ENCODE data around the gene FRMD4A. TPM values are rescaled to one million over a fixed set of nuclear protein-coding genes. Genes with fewer than 3 reads are reported as not detected.

Gene FRMD4A
- total RNA-seq, 1 experiment from 2014 or later: 19.6 TPM

GRCh38 chr10:13706175-13706574 lies 624.5 kb downstream of the FRMD4A start:
- no peak overlapping the region for H2BK15ac ChIP-seq (ENCODE audit: low read depth, low read length)
- H3T11ph ChIP-seq (ENCODE audit: low read length): no peak overlapping the region
- no peak overlapping the region for H4K5ac ChIP-seq (ENCODE audit: insufficient read length, low read depth, low read length)
- TF ChIP-seq, protein P1, sequence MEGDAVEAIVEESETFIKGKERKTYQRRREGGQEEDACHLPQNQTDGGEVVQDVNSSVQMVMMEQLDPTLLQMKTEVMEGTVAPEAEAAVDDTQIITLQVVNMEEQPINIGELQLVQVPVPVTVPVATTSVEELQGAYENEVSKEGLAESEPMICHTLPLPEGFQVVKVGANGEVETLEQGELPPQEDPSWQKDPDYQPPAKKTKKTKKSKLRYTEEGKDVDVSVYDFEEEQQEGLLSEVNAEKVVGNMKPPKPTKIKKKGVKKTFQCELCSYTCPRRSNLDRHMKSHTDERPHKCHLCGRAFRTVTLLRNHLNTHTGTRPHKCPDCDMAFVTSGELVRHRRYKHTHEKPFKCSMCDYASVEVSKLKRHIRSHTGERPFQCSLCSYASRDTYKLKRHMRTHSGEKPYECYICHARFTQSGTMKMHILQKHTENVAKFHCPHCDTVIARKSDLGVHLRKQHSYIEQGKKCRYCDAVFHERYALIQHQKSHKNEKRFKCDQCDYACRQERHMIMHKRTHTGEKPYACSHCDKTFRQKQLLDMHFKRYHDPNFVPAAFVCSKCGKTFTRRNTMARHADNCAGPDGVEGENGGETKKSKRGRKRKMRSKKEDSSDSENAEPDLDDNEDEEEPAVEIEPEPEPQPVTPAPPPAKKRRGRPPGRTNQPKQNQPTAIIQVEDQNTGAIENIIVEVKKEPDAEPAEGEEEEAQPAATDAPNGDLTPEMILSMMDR (conservative IDR thresholded peaks at IDR 0.05): no peak
- H3K79me2 ChIP-seq (ENCODE audit: insufficient read depth, low read length): no peaks in the 10 kb centered on the region
- no peak overlapping the region for H3K4ac ChIP-seq (ENCODE audit: low read depth, low read length)
- no peak overlapping the region for H2BK120ac ChIP-seq (ENCODE audit: low read depth, low read length, poor library complexity, severe bottlenecking)
- H3K4me1 Mint-ChIP-seq: peaks cover 71 to 83% of the 10 kb centered on the region in 2 experiments
- H3K27me3 Mint-ChIP-seq (ENCODE audit: low read depth): no peaks in the 10 kb centered on the region
- no peak overlapping the region for H3K18ac ChIP-seq (ENCODE audit: insufficient read length, low read depth, low read length)
- no peak overlapping the region for H2AK5ac ChIP-seq (ENCODE audit: insufficient read length, low read length)
- DNase-seq: no peak
- peak overlapping the region; percentile 60 for H3K4me2 ChIP-seq (ENCODE audit: insufficient read depth, insufficient read length, low read length)
- no peaks in the 10 kb centered on the region for H3K27me3 ChIP-seq (ENCODE audit: insufficient read depth, low read length)
- no peaks in the 10 kb centered on the region for H3K9me3 ChIP-seq (ENCODE audit: control insufficient read depth, low read depth, low read length)
- H3K9me3 Mint-ChIP-seq: no peaks in the 10 kb centered on the region
- no peak overlapping the region for H3K56ac ChIP-seq (ENCODE audit: insufficient read length, low read depth, low read length)
- H3K27ac Mint-ChIP-seq: peak overlapping the region; percentile 59 to 94 (median 89); a peak in 6 of 7 replicates
- H3K23me2 ChIP-seq (ENCODE audit: insufficient read length, low read depth, low read length, poor library complexity, severe bottlenecking): peaks cover 12% of the 10 kb centered on the region
- peaks cover 8 to 12% (median 8%) of the 10 kb centered on the region in 3 experiments; a peak in 5 of 7 replicates for H3K36me3 Mint-ChIP-seq (ENCODE audit: insufficient read depth in 1 of 3, low read depth in 3 of 3)
- H3K9ac ChIP-seq (ENCODE audit: extremely low read depth, insufficient read length, low read length): no peak overlapping the region
- H3K23ac ChIP-seq (ENCODE audit: insufficient read length, low read depth, low read length): no peak overlapping the region
- H3K4me3 Mint-ChIP-seq: peak overlapping the region; percentile 67 to 90
- no peak overlapping the region for H3K27ac ChIP-seq (ENCODE audit: insufficient read length, low read depth, low read length)
- H2BK20ac ChIP-seq (ENCODE audit: low read depth, low read length, poor library complexity, severe bottlenecking): no peak overlapping the region
- H3K14ac ChIP-seq (ENCODE audit: insufficient read depth, low read length): no peak overlapping the region; the same call in 1 of the 2 replicates
- H4K8ac ChIP-seq (replicated peaks; ENCODE audit: insufficient read length, low read depth, low read length): no peak overlapping the region
- no CpG with 5 or more reads among the region's 4 CpGs for WGBS (ENCODE audit: extremely low coverage, insufficient read length, low lambda C conversion rate)
- H4K20me1 ChIP-seq (ENCODE audit: control insufficient read depth, insufficient read depth, insufficient read length): no peaks in the 10 kb centered on the region
- H4K91ac ChIP-seq (ENCODE audit: insufficient read length, low read depth, low read length): no peak overlapping the region
- no peak overlapping the region for H2BK12ac ChIP-seq (ENCODE audit: insufficient read length, low read depth, low read length)
- no peaks in the 10 kb centered on the region for H3K79me1 ChIP-seq (ENCODE audit: insufficient read depth, low read depth, low read length, poor library complexity, severe bottlenecking)
- H2AFZ ChIP-seq (ENCODE audit: low read length): no peak overlapping the region
- peaks cover 2% of the 10 kb centered on the region; the same call in 1 of the 2 replicates for H3K4me1 ChIP-seq (ENCODE audit: insufficient read depth, low read length)
- H2BK5ac ChIP-seq (ENCODE audit: insufficient read length, low read length): no peak overlapping the region

Measured in H9 (cell line).